Measurements from ENCODE around the gene NDEL1. TPM values are rescaled to one million over a fixed set of nuclear protein-coding genes. Genes with fewer than 3 reads are reported as not detected.

The NDEL1 gene
- total and polyA plus RNA-seq, 7 donors: 24.6 to 79.2 (median 37.7) TPM

GRCh38 chr17:8439681-8440080 is 4.0 kb downstream of the NDEL1 start:
- Histone ChIP-seq H3K36me3 (ENCODE audit: insufficient read depth in 1 of 2, low read depth in 1 of 2) (peaks cover 0 to 21% of the 10 kb centered on the region in 2 donors), H3K4me1 (peaks cover 33% of the 10 kb centered on the region), H3K27me3 (ENCODE audit: insufficient read depth in 3 of 3, low read length in 2 of 3) (no peaks in the 10 kb centered on the region), H3K4me3 (no peak overlapping the region), H3K27ac (no peak overlapping the region), H3K9me3 (no peaks in the 10 kb centered on the region)
- ATAC-seq (no peak), DNase-seq (no peak)
- intact Hi-C loops (cut with DNase I): no loop called here
- WGBS, 3 donors: 96 to 100% (median 98%) methylated on average over 3 of the region's 3 CpGs
- no peak for TF ChIP-seq CTCF (IDR thresholded peaks at IDR 0.05)

GRCh38 chr17:8441690-8442089 is 6.0 kb downstream of the NDEL1 start:
- no peak overlapping the region for H3K27ac ChIP-seq
- H3K36me3 ChIP-seq (ENCODE audit: insufficient read depth in 1 of 2, low read depth in 1 of 2): peaks cover 0 to 40% of the 10 kb centered on the region in 2 donors
- no peaks in the 10 kb centered on the region for H3K9me3 ChIP-seq
- 81% methylated on average over 2 of the region's 2 CpGs for WGBS, 3 donors
- DNase-seq (no peak), ATAC-seq (no peak)
- TF ChIP-seq CTCF (IDR thresholded peaks at IDR 0.05): no peak
- intact Hi-C loops (cut with DNase I): no loop called here
- H3K27me3 ChIP-seq (ENCODE audit: insufficient read depth in 3 of 3, low read length in 2 of 3): no peaks in the 10 kb centered on the region
- peaks cover 33% of the 10 kb centered on the region for H3K4me1 ChIP-seq
- H3K4me3 ChIP-seq: no peak overlapping the region

- H3K4me1 ChIP-seq: peaks cover 30% of the 10 kb centered on the region
- intact Hi-C loops (cut with DNase I): no loop called here
- H3K4me3 ChIP-seq: no peak overlapping the region
- H3K27me3 ChIP-seq (ENCODE audit: insufficient read depth in 3 of 3, low read length in 2 of 3): no peaks in the 10 kb centered on the region
- no peak overlapping the region for H3K27ac ChIP-seq
- no peak for ATAC-seq
- DNase-seq: no peak
- TF ChIP-seq CTCF (IDR thresholded peaks at IDR 0.05): no peak
- no peaks in the 10 kb centered on the region for H3K9me3 ChIP-seq
- 91 to 95% (median 93%) methylated on average over 2 of the region's 2 CpGs for WGBS, 3 donors
- H3K36me3 ChIP-seq (ENCODE audit: insufficient read depth in 1 of 2, low read depth in 1 of 2): peaks cover 0 to 47% of the 10 kb centered on the region in 2 donors
These were observed 6.6 kb downstream of the NDEL1 start for GRCh38 chr17:8442310-8442709.

GRCh38 chr17:8443756-8444155 is 8.1 kb downstream of the NDEL1 start:
- peaks cover 3 to 52% of the 10 kb centered on the region in 2 donors for H3K36me3 ChIP-seq (ENCODE audit: insufficient read depth in 1 of 2, low read depth in 1 of 2)
- H3K4me1 ChIP-seq: peaks cover 17% of the 10 kb centered on the region
- DNase-seq: no peak
- H3K9me3 ChIP-seq: no peaks in the 10 kb centered on the region
- no peak overlapping the region for H3K27ac ChIP-seq
- TF ChIP-seq CTCF (IDR thresholded peaks at IDR 0.05): no peak
- H3K27me3 ChIP-seq (ENCODE audit: insufficient read depth in 3 of 3, low read length in 2 of 3): no peaks in the 10 kb centered on the region
- intact Hi-C loops (cut with DNase I): no loop called here
- 66 to 79% (median 70%) methylated on average over 7 of the region's 7 CpGs for WGBS, 3 donors
- no peak overlapping the region for H3K4me3 ChIP-seq
- no peak for ATAC-seq

- 65 to 83% (median 74%) methylated on average over 4 of the region's 4 CpGs for WGBS, 3 donors
- no peak for TF ChIP-seq CTCF (IDR thresholded peaks at IDR 0.05)
These were observed 8.8 kb downstream of the NDEL1 start for GRCh38 chr17:8444494-8444893.

More at GRCh38 chr17:8444494-8444893, 8.8 kb downstream of the NDEL1 start:
- Histone ChIP-seq H3K4me1 (peaks cover 17% of the 10 kb centered on the region), H3K4me3 (no peak overlapping the region), H3K27me3 (ENCODE audit: insufficient read depth in 3 of 3, low read length in 2 of 3) (no peaks in the 10 kb centered on the region), H3K9me3 (no peaks in the 10 kb centered on the region), H3K27ac (no peak overlapping the region), H3K36me3 (ENCODE audit: insufficient read depth in 1 of 2, low read depth in 1 of 2) (peaks cover 4 to 56% of the 10 kb centered on the region in 2 donors)
- no peak for ATAC-seq
- DNase-seq: no peak
- intact Hi-C loops (cut with DNase I): no loop called here
